Muscle layer of colon (tissue), 2 donors: ENCODE results near the gene RRP9.

Experiments
- H3K27ac ChIP-seq: one replicate; pipeline ENCODE4 v1.7.0; 2013; ENCODE audit warnings: low read depth, mild to moderate bottlenecking, low read length, moderate library complexity
- H3K27me3 ChIP-seq, 2 donors: one replicate each; pipeline ENCODE4 v1.7.0; 2013; ENCODE audit warnings: low read length in 2 of 2, mild to moderate bottlenecking in 2 of 2; ENCODE audit not compliant: insufficient read depth in 2 of 2, control insufficient read depth in 1 of 2
- H3K36me3 ChIP-seq: one replicate; pipeline ENCODE4 v1.7.0; 2013; ENCODE audit warnings: mild to moderate bottlenecking, low read length; ENCODE audit not compliant: insufficient read depth
- H3K4me1 ChIP-seq: one replicate; pipeline ENCODE4 v1.7.0; 2013; ENCODE audit warnings: mild to moderate bottlenecking, low read length; ENCODE audit not compliant: insufficient read depth
- H3K4me3 ChIP-seq, 2 donors: one replicate each; pipeline ENCODE4 v1.7.0; 2013; ENCODE audit warnings: low read length in 2 of 2, low read depth in 1 of 2, mild to moderate bottlenecking in 1 of 2, moderate library complexity in 1 of 2
- H3K9ac ChIP-seq: one replicate; pipeline ENCODE4 v1.7.0; 2013; ENCODE audit warnings: low read length
- H3K9me3 ChIP-seq: one replicate; pipeline ENCODE4 v1.7.0; 2013; ENCODE audit warnings: mild to moderate bottlenecking, low read length
- donor health status: abdominal sarcoma.
- donor health status: Adenocarcinoma of cecum.

RRP9 gene

GRCh38 chr3:51968170-51968775 is 26.6 kb upstream of the RRP9 start:
- Histone ChIP-seq H3K9me3 (no peaks in the 10 kb centered on the region), H3K4me3 (peak overlapping the region; percentile 60 to 71), H3K9ac (peak overlapping the region; percentile 66), H3K27ac (peak overlapping the region; percentile 89), H3K4me1 (peaks cover 31% of the 10 kb centered on the region), H3K27me3 (no peaks in the 10 kb centered on the region), H3K36me3 (peaks cover 8% of the 10 kb centered on the region)

- Histone ChIP-seq H3K27ac (peak within 1 kb of the TSS; percentile 89), H3K4me3 (peak within 1 kb of the TSS; percentile 79 to 90), H3K9ac (peak within 1 kb of the TSS; percentile 66), H3K4me1 (peaks cover 31% of the 10 kb centered on the region), H3K9me3 (no peaks in the 10 kb centered on the region), H3K36me3 (peaks cover 8% of the 10 kb centered on the region), H3K27me3 (no peaks in the 10 kb centered on the region)
Measured at GRCh38 chr3:51967384-51968169, 25.9 kb upstream of the RRP9 start, which contains the start of gene PCBP4. TSS of gene PCBP4 (minus strand) at chr3:51967454. CDS start at chr3:51961240, 6,214 bp downstream.

- Histone ChIP-seq H3K36me3 (peaks cover 8% of the 10 kb centered on the region), H3K4me1 (peaks cover 31% of the 10 kb centered on the region), H3K4me3 (peak overlapping the region; percentile 79 to 90), H3K27ac (peak overlapping the region; percentile 73), H3K9ac (peak overlapping the region; percentile 65), H3K9me3 (no peaks in the 10 kb centered on the region), H3K27me3 (no peaks in the 10 kb centered on the region)
Measured at GRCh38 chr3:51966922-51967383, 25.2 kb upstream of the RRP9 start.

- Histone ChIP-seq H3K27me3 (no peaks in the 10 kb centered on the region), H3K36me3 (peaks cover 8% of the 10 kb centered on the region), H3K4me1 (peaks cover 31% of the 10 kb centered on the region), H3K27ac (peak overlapping the region; percentile 73), H3K9ac (peak overlapping the region; percentile 65), H3K9me3 (no peaks in the 10 kb centered on the region), H3K4me3 (peak overlapping the region; percentile 79 to 90)
Measured at GRCh38 chr3:51966486-51966885, 24.8 kb upstream of the RRP9 start.

- Histone ChIP-seq H3K9me3 (no peaks in the 10 kb centered on the region), H3K4me3 (peak overlapping the region in 1 of 2 donors; percentile 90), H3K4me1 (peaks cover 31% of the 10 kb centered on the region), H3K27ac (peak overlapping the region; percentile 73), H3K27me3 (no peaks in the 10 kb centered on the region), H3K36me3 (peaks cover 3% of the 10 kb centered on the region), H3K9ac (no peak overlapping the region)
Measured at GRCh38 chr3:51966016-51966415, 24.3 kb upstream of the RRP9 start.

- H3K27me3 ChIP-seq: no peaks in the 10 kb centered on the region
- no peak overlapping the region for H3K4me3 ChIP-seq
- no peaks in the 10 kb centered on the region for H3K9me3 ChIP-seq
- peaks cover 31% of the 10 kb centered on the region for H3K4me1 ChIP-seq
- peaks cover 8% of the 10 kb centered on the region for H3K36me3 ChIP-seq
- no peak overlapping the region for H3K27ac ChIP-seq
- no peak overlapping the region for H3K9ac ChIP-seq
Measured at GRCh38 chr3:51964521-51964920, 22.8 kb upstream of the RRP9 start.

- no peak overlapping the region for H3K4me3 ChIP-seq
- H3K27me3 ChIP-seq: no peaks in the 10 kb centered on the region
- H3K9me3 ChIP-seq: no peaks in the 10 kb centered on the region
- no peak overlapping the region for H3K9ac ChIP-seq
- no peak overlapping the region for H3K27ac ChIP-seq
- H3K36me3 ChIP-seq: peaks cover 8% of the 10 kb centered on the region
- peaks cover 31% of the 10 kb centered on the region for H3K4me1 ChIP-seq
Measured at GRCh38 chr3:51963951-51964451, 22.3 kb upstream of the RRP9 start.

- Histone ChIP-seq H3K36me3 (peaks cover 8% of the 10 kb centered on the region), H3K4me1 (peaks cover 27% of the 10 kb centered on the region), H3K4me3 (no peak overlapping the region), H3K27ac (peak overlapping the region; percentile 48), H3K9me3 (no peaks in the 10 kb centered on the region), H3K9ac (no peak overlapping the region), H3K27me3 (no peaks in the 10 kb centered on the region)
Measured at GRCh38 chr3:51962854-51963530, 21.3 kb upstream of the RRP9 start.

GRCh38 chr3:51961602-51962569 is 20.2 kb upstream of the RRP9 start:
- Histone ChIP-seq H3K4me3 (no peak overlapping the region), H3K27ac (no peak overlapping the region), H3K27me3 (no peaks in the 10 kb centered on the region), H3K9me3 (no peaks in the 10 kb centered on the region), H3K4me1 (peaks cover 26% of the 10 kb centered on the region), H3K9ac (no peak overlapping the region), H3K36me3 (peaks cover 8% of the 10 kb centered on the region)

GRCh38 chr3:51961011-51961410 is 19.3 kb upstream of the RRP9 start:
- H3K9me3 ChIP-seq: no peaks in the 10 kb centered on the region
- H3K36me3 ChIP-seq: peaks cover 8% of the 10 kb centered on the region
- no peak overlapping the region for H3K4me3 ChIP-seq
- H3K27ac ChIP-seq: no peak overlapping the region
- no peaks in the 10 kb centered on the region for H3K27me3 ChIP-seq
- no peak overlapping the region for H3K9ac ChIP-seq
- peaks cover 26% of the 10 kb centered on the region for H3K4me1 ChIP-seq
